H4 (cell line): ENCODE data around the gene IRX3. TPM values are rescaled to one million over a fixed set of nuclear protein-coding genes. Genes with fewer than 3 reads are reported as not detected.

Experiments
- DNase-seq: peaks from one replicate; pipeline ENCODE4 v3.0.0-alpha.2; 2015; ENCODE audit warnings: low spot score
- total RNA-seq: library from RNA; depleted of rRNA; stranded (reverse); fragments of >200 nt; shearing (Covaris generic); gene quantifications from 2 replicates; pipeline ENCODE4 v1.2.3, GENCODE V29; 2014

Gene IRX3
- total RNA-seq, 1 experiment from 2014 or later, result 0.64 TPM

DNA sequence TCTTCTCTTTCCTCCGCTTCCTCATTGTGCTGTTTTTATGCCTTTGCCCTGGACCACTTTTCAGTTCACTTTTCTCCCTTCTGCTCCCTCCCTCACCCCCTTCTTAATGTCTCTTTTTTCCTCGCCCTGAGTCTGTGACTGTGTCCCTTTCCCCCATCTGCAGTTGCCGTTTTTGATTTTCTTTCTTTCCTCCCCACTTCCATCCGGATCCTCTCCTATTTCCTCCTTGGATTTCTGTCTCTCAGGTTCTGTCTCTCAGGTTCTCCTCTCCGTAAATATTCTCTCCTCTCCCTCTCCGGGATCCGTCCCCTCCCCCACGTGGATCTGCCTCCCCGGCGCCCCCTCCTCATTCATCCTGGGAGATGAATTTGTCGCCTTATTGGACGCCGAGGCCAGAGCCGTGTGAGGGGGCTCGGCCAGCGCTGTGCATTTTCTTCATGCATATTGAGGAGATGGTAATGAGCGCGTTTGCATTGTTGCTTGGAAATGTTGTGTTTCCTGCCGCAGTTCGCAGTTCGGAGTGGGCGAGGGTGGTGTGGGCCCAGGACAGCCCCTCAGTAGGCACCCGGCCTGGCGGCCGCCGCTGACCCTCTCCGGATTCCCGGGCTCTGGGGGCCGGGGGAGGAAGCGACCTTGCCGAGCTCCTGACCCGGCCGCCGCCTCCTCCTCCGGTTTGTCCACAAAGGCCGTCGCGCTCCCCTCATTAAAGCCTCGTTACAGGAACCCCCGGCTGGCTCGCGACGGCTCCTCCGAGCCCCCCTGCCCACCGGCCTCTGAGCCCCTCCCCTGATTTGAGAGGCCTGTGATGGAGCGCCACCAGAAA lies 4.5 kb upstream of the IRX3 start:
- no peak for DNase-seq

DNA sequence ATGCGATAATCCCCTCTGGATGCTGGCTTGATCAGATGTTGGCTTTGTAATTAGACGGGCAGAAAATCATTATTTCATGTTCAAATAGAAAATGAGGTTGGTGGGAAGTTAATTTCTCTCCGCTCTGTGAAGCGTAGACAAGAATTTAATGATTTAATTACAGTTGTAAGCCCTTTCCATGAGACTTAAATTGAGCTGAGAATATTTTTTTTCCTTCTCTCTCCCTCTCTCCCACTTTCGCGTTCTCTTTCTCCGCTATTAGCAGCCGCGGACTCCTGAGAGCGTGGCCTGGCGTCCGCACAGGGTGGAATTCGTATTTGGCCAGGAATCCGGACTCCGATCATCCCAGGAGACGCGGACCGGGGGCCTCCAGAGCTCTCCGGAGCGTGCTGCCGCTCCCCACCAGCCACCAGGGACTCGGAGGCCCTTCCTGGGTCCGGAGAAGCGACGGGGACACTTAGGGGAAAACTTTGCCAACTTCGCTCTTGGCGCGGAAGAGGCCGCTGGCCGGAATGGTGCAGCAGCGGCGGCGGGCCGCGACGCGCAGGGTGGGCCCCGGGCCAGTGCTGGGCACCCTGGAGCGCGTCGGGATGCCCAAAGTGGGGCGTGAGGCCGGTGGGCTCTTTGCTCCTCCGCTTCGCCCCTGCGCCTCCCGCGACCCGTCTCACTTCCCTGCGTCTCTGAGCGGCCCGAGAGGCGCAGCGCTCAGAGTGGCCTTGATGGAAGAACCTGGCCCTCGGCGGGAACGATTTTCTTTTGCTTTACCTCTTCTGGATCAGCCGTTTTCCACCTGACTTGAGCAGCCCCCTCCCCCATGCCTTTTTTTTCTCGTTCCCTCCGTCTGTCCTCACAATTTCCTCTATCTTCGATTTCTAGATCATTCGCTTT lies 3.6 kb upstream of the IRX3 start:
- no peak for DNase-seq

DNA sequence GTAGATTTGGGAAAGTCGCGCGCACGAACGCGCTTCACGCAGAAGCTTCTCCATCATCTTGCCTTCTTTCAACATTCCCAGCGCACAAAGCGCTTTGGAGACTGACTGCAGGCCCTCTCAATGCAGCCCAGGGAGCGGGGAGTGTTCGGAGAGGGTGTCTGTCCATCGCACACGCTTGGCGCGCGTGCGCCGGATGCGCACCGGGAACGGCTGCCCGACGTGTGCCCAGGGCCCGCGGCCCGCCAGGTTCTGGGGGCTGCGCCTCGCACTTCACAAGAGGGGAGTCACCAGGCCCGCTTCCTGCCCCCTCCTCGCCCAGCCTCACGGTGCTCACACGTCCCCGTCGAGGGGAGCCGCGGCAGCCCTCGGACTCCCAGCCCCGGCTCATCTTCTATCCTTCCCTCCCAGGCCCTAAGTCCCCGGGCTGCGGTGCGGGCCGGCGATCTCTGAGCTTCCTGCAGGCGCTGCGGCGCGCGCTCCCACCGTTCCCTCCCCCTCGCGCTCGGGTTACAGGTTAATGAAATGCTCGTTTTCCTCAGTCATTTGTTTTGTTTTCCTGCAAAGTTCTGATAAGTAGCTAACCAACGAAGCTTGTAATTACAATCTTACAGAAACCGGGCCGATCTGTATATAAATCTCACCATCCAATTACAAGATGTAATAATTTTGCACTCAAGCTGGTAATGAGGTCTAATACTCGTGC lies 2.8 kb upstream of the IRX3 start:
- DNase-seq, result no peak

DNA sequence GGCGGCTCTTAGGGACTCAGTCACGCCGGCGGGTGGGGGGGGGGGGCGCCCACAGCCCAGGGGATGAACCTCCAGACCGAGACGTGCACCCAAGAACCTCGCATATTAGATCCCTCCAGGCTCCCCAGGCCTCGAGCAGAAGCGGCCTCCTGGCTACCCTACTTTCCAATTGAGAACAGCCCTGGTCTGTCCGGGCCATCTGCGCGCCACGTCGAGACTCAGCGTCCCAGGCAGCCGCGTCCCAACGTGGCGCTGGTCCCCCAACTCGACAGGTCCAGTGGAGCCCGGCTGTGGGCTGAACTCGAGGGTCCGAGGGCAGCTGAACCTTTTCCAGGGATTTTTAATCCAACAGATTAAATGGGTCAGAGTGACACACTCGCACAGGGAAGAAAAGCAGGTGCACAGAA lies 2.3 kb upstream of the IRX3 start:
- no peak for DNase-seq

DNA sequence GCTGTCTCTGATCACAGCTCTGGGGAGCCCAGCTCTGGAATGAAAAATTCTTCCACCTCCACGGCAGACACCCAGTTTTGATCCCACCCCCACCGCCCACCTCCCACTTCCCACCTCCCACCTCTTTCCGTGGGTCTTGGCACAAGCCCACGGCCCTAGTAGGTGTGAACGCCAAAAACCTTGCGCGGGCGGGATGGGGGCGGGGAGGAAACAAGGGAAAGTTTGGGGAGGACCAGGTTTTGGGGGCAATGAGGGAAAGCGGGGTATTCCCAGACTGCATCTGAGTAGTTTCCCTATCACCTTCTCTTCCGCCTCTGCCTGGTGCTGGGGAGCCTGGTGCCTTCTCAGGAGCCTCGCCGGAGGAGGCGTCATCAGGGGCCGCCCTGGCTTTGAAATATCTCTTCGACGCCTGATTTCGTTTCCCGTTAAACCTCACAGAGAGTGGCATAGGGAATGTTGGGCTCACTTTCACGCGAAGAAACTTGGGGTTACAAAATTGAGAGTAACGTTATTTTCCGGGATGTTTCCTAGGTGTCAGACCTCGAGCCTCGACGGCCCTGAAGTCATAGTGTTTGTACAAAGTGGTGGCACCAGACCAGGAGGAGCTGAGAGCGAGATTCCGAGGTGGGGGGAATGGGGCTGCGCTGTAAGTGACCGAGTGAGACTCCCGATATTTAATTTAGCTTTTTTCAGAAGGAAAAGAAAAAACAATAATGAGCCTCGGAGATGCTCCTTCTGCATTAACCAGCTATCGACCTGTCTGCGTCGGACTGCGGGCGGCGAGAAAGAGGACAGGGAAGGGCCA lies 1.6 kb upstream of the IRX3 start:
- no peak for DNase-seq

DNA sequence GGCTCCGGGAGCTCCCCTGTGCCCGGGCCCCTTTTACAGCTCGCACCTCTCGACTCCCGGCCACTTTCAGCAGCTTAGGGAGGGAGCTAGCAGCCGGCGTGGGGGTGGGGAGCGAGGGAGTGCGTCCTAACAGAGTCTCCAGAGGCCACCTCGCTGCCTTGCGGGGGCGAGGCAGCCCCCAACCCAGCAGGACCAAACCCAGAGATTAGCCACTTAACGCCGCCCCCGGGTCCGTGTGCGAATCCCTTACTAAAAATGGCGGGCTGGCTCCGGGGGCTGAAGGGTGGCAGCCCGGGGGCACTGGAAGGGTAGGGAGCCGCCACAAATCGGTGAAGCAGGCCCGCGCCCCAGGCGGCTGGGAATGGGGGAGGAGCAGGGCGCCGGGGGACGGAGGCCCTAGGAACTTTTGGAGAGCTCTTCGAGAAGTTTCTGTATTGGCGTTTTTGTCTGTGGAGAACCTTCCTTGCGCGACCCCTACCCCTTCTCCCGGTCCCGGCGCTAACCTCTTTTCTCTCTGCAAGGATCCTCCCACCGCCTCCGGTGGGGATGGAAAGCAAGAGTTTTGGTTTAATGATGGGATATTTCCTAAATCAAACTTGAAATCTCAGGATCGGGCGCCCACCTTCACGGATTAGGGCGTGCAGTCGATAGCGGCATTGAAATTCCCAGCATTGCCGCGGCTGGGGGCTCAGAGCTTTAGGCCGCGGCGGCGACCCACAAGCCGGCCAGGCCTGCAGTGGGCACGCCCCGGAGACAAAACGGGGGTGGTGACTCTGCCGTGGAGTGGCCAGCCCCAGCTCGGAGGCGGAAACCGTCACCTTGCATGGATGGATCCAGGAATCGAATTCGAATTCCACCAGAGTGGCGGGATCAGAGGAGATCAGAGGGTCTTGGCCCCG lies 793 bp upstream of the IRX3 start:
- no peak for DNase-seq

DNA sequence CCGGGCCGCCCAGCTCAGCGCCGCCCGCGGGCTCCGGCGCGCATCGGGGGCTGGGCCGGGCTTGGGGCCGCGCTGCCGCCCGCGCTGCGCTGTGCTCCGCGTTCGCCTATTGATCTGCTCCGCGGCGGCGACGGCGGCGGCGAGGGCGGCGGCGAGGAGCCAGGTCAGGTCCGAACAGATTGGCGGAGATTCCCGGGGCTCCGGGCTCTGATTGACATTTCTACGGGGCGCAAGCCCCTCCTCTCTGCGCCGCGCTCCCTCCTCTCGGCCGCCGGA lies 559 bp downstream of the IRX3 start:
- DNase-seq, result no peak

DNA sequence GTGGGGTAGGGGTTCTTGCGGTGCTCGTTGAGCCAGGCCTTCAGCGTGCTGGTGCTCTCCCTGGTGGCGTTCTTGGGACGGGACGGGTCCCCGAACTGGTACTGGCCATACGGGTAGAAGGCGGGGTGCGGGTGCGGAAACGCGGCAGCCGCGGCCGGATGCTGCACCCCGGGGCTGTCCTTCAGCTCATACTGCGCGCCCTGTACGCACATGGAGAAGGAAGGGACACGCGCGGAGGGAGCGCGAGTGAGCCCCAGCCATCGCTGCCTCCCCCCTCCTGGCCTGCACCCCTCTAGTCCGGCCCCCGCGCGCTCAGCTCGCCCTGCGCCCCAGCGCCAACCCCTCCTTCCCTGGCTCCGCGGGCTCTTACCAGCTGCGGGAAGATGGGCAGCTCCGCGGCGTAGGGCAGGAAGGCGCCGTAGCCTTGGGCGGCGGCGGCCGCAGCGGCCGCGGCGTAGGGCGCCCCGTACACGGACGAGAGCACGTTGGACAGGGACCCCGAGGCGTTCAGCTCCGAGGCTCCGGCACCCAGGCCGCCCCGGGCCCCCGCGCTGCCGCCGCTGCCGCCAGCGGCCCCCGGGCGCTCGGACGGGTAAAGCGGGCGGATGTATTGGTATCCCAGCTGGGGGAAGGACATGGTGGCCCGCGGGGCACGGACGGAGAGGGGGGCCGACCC lies 1.0 kb downstream of the IRX3 start:
- no peak for DNase-seq

DNA sequence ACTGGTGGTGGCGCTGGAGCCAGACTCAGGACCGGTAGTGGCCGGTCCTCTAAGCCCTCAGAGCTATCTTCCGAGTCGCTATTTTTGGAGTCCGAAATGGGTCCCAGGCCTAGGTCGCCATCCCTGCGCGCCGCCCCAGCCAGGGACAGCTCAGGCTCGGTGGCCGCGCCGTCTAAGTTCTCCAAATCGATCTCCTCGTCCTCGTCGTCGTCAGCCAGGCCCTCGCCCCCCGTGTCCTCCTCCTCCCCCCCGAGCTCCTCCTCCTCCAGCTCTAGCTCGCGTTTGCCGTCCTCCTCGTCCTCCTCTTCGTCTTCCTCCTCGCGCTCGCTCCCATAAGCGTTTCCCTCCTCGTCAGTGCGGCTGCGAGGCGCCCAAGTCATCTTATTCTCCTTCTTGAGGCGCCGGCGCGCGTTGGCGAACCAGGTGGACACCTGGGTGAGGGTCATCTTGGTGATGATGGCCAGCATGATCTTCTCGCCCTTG lies 1.6 kb downstream of the IRX3 start:
- DNase-seq, result no peak

DNA sequence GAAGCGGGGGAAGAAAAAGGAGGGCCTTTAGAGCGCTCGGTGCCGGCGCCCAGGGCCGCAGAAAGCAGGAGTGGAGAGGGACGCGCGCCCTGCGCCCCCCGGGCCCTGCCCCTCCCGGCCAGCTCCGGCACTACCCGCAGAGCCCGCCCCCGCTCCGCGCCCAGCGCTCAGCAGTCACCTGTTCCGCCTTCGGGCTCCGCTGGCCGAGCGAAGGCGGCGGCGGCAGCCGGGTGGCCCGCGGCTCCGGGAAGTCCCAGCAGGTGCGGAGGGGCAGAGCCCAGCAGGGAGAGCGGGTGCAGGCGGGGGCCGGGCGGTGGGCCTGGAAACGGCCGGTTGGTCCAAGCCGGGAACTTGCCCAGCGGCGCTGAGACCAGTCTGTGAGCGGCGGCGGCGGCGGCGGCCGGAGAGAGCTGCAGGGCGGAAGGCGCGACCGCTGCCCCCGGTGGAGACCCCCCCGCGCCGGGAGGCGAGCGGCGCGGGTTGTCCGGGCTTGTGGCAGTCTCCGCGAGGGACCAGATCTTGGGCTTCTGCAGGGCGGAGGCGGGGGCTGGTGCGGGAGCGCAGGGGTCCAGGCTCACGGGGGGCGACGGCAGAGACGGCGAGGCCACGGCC lies 2.2 kb downstream of the IRX3 start:
- DNase-seq, result no peak

DNA sequence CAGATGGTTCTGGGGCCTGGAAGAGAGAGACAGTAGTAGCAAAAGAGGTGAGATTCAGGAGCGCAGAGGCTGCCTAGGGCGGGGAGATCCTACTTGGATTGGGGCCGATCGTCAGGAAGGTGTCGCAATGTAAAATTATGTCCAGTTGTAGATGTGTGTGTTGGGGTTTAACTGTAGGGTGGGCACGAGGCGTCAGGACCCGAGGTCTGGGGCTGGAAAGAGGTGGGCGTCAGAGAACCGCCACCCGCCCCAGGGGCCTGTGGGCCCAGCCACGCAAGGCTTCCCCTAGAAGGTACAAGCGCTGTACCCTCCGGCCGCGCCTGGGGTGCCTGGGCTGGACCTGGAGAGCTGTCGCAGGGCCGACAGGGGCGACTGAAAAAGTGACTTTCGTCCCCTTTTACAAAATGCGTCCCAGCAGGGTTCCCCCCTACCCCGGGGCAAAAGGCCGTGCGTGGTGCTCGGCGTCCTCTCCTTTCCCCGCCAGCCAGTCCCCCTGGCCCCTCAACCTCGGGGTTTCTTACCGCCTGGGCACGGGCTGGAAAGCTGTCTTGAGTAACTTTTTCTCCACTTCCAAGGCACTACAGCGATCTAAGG lies 2.8 kb downstream of the IRX3 start:
- DNase-seq, result no peak

DNA sequence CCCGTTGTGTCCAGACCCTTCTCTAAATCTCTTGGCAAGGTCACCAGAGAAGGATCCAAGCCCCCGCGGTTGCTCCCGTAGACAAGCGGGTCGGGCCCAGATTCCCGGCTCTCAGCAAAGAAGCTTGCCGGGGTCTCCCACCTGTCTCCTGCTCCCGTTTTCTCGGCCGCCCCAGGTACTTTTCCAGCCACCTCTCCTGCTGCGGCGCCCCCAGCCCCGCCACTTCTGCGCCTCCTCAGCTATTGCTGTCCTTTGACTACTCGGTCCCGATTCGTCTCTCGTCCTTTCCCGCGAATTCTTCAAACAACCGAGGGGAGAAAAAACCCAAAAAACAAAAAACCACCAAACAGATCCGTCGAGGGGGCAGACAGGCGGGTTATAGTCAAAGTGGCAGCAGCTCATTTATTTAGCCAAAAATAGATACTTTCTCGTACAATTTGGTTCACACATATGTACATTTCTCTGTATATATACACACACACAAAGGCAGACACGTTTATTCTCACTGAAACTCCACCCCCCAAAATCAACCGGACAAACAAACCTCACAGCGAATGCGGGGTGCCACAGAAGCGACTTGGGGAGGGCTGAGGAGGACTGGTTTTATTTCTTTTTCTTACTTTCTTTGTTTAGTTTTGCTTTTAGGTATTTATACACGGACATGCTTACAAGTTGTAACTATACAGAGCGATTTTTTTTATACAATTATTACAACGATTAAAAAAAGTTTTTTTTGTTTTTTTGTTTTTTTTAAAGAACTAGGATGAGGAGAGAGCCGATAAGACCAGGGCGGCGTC lies 3.5 kb downstream of the IRX3 start:
- no peak for DNase-seq

DNA sequence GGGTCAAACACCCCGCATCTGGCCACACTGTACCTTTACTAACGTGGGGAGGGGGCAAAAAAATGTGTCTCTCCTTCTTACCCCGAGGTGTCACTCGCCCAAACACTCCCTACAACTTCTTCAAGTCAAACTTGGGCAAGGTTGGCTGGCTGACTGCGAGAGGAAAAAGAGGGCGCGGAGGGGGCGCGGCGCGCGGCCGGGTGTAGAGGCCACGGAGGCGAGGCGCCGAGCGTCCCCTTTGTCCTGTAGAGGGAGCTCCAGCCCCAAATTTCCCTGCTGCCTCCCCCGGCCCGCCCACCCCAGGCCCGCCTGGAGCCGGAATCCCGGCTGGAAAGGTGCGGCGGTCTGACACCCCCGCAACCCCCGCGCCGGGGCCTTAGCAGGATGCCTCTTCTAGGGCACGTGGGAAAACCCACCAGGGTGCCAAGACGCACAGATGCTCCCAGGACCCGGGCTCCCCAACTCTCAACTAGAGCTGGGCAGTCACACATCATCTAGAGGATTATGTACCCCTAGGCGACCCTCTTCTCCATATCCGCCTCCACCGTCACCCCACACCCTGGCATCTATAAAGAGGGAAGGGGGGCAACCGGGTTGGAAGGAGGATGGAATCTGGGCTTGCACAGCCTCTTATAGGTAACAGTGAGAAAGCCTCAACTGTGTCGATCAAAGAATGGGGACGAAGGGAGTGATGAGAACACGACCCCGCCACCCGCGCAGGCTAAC lies 4.2 kb downstream of the IRX3 start:
- no peak for DNase-seq

DNA sequence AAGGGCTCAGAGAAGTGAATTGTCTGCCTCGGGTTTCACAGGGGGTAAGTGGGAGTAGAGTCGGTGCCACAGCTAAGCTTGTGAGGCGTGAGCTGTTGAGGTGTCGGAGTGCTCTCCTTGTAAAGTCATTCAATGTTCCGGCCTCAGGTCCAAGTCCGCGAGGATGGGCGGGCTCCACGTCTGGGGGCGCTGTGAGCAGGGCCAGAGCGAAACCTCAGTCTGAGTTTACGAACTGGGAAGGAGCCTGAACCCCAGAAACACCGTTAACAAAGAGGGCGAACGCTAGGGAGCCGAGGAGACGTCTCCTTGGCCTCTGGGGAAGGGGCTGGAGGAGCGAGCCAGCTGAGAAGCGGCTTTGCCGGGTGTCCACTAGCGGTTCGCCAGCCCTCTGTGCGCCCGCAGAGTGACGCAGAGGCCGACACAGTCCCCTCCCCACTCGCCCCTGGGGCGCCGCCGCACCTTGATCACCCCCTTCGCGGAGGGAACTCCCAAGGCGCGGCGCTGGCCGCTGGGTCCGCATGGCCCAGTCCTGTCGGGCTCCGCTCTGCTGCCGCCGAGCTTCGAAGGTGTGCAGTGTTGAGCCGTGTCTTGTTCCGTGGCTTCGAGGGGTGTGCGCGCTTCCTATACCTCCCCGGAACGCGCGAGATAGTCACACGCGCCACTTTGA lies 4.9 kb downstream of the IRX3 start:
- no peak for DNase-seq

DNA sequence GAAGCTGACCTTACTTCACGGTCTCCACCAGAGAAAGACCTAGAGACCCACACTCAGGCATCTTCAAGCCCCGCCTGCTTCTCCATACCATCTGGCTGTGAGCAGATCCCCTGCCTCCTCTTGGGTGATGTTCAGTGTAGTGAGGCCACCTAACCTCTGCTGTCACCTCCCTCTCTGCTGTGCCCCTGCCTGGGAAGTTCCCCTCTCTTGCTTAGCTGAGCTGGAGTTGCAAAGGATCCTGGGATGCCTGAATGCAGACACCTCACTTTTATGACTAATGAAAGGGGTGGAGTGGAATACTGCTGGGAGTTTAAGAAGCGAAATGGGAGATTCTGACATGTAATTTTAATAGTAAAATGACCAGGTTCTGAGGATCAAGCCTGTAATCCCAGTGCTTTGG lies 5.8 kb downstream of the IRX3 start:
- DNase-seq, result no peak

DNA sequence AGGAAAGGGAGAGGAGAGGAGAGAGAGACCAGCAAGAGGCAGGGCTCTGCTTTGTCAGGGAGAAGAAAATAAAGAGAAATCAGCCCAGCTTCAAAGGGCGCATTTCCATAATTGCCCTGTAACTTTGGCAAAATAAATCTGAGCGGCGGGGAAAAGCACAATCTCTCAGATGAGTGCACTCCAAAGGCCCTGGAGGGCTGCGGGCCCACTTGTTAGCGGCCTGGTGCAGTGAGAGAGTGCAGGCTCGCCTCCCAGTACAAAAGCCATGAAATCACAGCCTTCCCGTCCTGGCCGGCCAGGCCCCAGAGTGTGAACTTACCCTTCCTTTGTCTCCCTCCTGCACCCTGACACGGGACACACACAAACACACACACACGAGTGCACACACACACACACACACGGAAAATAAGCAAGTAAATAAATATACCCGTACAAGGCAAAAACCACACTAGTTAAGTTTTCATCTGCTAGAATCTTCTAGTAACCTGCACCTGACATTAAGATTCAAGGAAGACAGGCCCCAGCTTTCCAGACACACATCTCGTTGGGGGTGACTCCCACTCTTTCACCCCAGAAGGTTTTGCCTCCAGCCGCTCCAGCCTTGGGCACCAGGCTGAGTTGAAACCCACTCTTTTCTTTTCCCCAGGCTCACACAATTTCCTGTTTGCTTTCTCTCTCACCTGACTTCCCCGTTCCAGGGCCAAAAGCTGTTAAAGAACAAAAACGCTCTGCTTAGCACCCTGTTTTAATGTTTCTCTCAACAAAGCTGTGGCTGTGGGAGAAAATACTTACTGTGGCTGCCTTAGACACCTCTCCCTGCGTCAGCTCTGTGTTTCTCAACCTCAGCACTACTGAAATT lies 8.5 kb downstream of the IRX3 start:
- no peak for DNase-seq
